Suppressor macrophage (primary cell): ENCODE measurements around the gene SEMA3A.
"Not testable (repeated sequence)": the region's sequence is repeated elsewhere in the genome, so short reads cannot be mapped to it uniquely, and the experiment has no call there.

Experiments
- DNase-seq, 4 experiments: peaks; one replicate each; pipeline ENCODE4 v3.0.0-alpha.2; 2020 to 2022

The SEMA3A gene

DNA sequence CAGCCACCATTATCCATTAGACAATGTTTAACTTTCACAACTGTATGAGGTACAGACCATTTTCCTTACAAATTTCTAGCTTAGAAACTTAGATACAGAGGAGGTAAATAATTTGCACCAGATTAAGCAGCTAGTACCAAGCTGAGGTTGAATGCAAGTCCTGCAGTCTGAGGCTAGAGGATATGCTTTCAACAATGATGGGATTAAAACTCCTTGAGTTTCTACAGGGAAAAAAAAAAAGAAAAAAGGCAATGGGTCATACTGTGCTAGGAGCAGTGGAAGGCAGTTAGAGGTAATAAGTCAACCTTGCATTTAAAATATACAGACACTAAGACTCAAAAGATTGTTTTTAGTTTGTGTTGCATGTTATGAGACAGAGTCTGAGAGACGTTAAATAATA is 86.5 kb downstream of the SEMA3A start:
- no peak for DNase-seq

- no peak for DNase-seq
Observed at GRCh38 chr7:84107259-84107658, 87.3 kb downstream of the SEMA3A start.

DNA sequence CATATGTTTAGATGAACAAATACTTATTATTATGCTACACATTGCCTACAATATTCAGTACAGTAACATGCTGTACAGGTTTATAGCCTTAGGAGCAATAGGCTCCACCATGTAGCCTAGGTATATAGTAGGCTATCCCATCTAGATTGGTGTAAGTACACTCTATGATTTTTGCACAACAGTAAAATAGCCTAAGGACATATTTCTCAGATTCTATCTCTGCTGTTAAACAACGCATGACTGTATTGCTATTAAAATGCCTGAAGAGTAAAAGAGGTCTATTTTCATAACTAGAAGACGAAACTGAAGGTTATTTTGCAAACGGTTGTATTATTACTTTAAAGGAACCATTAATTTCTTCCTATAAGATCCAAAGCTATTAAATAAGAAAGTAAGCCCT is 88.3 kb downstream of the SEMA3A start:
- no peak for DNase-seq

DNA sequence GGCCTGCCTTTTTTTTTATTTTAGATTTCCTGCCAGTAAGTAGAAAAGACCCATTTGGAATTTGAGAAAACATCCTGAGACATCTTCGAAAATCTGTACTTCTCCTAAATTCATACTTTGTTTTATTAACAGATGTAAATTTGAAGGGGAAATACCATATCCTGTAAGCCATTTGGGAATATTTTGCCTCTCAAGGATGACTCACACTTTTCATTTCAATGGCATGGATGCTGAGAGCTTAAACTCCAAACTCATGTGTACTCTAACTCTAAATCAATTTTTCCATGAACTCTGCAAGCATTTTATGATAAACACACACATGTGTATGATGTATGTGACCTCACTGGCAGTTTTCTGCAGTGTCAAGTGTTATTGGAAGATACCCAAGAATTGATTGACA is 89.0 kb downstream of the SEMA3A start:
- DNase-seq = no peak

- DNase-seq = no peak
Observed at GRCh38 chr7:84104826-84105225, 89.8 kb downstream of the SEMA3A start.

DNA sequence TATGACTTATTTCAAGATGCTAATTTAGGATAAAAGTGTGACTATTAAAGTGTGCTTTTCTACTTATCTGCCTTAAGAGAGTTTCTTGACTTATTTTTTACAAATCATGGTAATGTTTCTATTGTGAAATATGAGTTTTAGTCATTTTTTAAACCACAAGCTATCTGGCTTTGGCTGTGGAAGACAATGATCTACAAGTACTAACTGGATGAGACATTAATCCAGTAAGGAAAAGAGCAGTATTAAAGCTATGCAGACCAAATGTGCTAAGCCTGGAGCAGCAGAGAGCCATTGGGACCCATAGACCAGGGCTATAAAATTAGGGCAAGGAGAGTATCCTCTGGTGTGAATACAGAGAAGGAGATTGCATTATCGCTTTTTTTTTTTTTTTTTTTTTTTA is 92.4 kb downstream of the SEMA3A start:
- no peak for DNase-seq

- peak; percentile 11 to 61 (median 40) for DNase-seq
Observed at GRCh38 chr7:84100866-84101265, 93.7 kb downstream of the SEMA3A start.

GRCh38 chr7:84095971-84096370 is 98.6 kb downstream of the SEMA3A start:
- DNase-seq = no peak

DNA sequence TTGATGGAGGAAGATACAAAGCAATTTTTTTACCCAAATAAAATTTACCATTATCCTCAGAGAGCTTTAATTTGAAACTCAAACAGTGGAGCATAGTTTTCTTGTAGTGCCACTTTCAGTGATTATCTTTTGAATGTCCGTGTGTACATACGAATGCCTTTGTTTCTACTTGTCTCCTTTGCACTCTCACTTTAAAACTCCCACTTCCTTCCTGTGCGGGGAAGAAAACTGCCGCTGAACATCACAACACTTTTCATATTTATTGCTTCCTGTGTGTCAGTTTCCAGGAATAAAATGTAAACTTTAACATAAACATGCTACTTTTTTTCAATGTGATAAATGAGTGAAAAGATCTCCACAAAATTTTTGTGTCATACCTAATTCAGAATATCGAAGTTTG is 102.4 kb downstream of the SEMA3A start:
- peak in 2 of 4 experiments; percentile 2 to 14 for DNase-seq

GRCh38 chr7:84091318-84091717 is 103.3 kb downstream of the SEMA3A start:
- DNase-seq = no peak

GRCh38 chr7:84088802-84089201 is 105.8 kb downstream of the SEMA3A start:
- DNase-seq = no peak

DNA sequence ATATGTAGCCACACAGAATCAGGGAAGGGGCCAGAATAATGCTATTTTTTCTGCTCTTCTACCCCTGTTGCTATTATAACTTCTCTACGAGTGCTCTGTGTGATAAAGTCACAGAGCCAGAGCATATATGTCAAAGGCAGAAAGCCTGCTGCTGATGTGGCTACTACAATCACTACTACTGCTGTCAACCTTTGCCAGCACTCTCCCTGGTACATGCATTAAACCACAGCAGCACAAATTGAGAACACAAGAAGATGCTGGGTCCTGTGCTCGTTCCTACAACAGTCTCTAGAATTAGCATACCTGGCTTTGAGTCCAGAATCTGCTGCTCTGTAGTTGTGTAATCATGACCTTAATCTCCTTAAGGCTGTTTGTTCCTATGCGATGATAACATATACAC is 108.6 kb downstream of the SEMA3A start:
- no peak for DNase-seq

GRCh38 chr7:84085147-84085546 is 109.4 kb downstream of the SEMA3A start:
- DNase-seq = no peak

DNA sequence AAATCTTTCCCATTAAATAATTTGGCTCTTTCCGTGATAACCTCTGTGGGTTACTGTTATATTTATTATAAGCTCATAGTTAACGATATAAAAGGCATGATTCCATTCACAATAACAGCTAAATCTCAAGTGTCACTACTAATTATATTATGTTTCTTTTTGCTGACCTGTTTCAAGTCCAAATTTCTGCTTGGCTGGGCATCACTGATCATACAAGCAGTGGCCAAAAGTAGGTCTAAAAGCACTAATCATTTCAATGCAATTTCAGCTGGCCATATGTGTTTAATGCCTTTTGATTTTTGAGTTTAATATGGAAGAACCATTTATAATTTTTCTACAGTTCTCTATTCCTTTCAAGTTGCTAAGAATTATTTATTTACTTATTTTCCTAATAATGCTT is 110.7 kb downstream of the SEMA3A start:
- no peak for DNase-seq

DNA sequence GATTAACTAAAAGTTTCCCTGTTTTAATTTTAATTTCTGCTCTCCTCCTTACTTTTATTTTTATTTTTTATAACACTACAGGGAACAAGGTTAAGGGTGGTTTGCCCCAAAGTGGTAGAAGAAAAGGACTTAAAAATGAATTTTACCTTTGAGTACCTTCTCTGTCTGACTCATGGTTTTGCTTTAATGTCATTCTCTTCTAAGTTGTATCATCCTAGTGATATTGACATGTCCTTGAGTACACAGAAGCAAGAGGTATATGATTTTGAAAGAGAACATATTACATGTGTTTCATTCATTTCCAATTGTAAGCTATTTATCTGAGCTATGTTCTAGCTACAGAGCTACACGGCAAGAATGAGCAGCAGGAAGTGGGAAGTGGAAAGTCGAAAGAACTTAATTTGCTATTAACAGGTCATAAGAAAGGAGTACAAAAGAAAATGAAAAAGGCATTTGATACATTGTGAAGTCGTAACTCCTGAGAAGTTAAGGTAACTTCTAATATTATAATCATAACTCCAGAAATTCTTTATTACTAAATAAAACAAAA is 112.5 kb downstream of the SEMA3A start:
- no peak for DNase-seq

DNA sequence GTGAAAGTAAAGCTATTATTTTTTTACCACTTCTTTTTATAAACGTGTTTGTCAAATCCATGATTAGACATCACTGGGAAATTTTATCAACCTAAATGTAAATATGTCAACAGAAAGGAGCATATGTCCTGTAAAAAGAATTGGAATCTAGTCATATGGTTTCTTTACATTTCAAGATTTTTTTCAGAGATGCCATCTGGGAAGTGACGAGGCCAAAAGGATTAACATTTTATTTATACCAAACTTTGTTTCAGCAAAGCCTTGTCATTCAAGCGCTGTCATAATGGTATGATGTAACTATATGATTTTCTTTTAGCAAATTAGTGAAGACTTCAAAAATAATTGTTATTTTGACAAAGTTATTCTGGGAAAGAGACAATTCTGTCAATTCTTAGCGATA is 117.3 kb downstream of the SEMA3A start:
- no peak for DNase-seq

DNA sequence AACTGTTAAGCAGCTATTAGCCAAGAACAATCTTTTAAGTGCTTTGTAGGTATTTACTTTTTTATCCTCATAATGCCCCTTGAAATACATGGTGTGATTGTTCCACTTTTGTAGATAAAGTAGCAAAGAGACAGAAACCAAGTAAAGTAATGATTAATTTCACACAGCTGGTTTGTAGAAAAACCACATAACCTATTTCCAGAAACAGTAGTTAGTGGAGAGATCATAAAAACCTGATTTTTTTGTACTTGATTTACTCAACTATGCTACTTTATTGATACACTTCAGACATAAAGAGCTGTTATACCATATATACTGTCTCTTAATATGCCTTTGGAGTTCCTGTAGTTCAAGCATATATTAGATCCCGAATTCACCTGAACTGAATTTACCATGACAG is 118.4 kb downstream of the SEMA3A start:
- no peak for DNase-seq

DNA sequence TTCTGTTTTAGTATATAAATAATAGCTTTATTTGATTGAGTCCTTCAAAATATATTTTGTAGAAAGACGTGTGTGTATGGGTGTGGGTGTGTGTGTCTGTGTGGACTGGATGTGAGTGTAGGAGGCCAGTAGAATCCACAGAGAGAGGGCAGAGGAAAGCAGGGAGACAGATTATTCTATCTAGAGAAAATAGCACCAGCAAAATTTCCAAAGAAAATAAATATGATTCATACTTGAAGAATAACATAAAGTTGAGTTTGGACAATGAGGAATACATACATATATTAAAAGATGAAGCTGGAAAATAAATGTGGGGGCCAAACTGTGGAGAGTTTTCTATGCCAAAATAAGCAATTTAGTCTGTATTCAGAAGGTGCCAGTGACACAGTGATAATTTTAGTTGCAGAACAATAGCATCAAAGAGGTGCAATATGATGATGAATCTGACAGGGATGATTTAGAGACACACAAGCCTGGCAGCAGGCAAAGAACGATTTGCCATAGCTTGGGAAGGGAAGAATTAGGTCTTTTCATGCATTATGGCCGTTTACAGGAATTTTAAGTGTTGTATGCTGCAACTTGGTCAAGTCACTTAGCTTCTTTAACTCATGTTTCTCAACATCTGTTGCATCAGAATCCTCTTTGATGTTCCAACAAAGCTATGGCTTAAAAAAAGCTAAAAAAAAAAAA is 121.3 kb downstream of the SEMA3A start:
- no peak for DNase-seq

DNA sequence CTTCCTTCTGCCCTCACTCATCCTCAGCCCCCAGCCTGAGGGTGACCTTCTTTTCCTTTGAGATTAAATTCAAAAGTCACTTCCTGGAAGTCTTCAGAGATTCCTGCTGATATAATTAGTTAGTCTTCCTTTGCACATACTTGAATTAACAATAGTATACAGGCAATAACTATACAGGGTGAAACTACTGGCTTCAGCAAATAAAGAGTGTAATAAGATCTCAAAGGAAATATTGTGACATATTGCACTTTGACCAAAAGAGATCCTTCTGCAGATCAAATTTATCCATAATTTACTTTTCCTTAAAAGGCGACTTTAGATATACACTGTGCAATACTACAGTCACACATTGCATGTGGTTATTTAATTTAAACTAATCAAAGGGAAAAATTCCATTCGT is 123.8 kb downstream of the SEMA3A start:
- no peak for DNase-seq

DNA sequence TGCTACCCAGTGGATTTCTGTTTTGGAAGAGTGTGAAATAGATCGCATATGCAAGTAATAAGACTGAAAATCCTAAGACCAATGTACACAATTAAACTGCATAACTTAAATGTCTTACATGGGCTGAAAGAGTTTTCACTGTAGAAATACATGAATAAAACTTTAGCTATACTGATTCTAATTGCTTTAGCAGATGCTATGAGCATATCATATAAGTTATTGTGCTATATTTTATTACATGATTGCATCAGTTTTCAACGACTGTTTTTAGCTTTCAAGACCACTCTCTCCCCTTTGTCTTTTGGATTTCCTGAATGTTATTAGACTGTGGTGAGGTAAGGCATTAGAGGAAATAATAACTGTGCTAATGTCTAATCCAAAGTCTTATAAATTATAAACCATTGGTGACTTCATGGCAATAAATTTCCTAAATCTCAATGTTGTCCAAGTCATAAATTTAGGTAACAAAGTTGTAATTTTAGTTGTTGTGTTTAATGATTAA is 124.5 kb downstream of the SEMA3A start:
- no peak for DNase-seq

GRCh38 chr7:84069033-84069432 is 125.6 kb downstream of the SEMA3A start:
- DNase-seq = no peak

DNA sequence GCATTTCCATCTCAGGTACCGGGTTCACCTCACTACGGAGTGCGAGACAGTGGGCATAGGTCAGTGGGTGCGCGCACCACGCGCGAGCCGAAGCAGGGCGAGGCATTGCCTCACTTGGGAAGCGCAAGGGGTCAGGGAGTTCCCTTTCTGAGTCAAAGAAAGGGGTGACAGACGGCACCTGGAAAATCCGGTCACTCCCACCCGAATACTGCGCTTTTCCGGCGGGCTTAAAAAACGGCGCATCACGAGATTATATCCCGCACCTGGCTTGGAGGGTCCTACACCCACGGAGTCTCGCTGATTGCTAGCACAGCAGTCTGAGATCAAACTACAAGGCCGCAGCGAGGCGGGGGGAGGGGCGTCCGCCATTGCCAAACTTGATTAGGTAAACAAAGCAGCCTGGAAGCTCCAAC is 132.1 kb downstream of the SEMA3A start:
- not testable (repeated sequence) for DNase-seq

DNA sequence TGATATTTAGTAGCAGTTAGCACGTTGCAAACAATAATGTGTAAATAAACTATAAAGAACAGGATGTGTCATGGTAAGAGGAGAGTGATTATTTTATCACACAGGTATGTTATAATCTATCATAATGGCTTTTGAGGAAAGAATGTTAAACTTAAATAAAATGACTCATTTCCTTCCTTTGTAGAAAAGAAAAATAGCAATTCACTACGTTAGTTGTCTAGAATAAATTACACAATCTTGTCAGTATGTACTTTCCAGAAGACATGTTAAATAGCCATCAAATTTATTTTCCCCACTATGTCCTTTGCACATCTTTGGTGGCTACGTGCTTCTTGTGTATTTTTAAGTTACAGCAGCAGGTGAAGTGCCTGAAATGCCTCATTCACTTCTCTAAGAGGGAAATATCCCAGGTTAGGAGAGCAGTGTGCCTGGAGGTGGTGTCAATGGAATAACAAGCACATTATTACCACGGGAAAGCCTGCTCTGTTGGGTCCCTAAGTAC is 133.8 kb downstream of the SEMA3A start:
- DNase-seq = no peak

DNA sequence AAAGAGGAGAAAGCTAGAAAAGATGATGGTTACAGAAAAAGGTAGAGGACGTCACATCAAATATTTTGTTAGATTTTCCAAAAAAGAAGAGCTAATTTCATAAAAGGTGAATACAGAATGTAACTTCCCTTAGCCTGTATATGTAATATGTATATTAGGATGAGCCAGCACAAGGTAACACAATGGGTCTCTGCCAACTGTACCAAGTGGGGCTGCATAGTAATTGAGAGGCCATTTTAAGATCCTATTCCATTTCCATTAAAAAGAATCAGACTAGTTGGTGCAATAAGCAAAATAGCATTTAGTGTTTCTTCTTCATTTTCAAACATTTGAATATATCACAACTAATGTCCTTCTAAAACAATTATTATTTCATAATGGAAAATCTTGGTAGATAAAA is 134.6 kb downstream of the SEMA3A start:
- DNase-seq = no peak
